ENCODE results near the gene SLCO4A1.

DNA sequence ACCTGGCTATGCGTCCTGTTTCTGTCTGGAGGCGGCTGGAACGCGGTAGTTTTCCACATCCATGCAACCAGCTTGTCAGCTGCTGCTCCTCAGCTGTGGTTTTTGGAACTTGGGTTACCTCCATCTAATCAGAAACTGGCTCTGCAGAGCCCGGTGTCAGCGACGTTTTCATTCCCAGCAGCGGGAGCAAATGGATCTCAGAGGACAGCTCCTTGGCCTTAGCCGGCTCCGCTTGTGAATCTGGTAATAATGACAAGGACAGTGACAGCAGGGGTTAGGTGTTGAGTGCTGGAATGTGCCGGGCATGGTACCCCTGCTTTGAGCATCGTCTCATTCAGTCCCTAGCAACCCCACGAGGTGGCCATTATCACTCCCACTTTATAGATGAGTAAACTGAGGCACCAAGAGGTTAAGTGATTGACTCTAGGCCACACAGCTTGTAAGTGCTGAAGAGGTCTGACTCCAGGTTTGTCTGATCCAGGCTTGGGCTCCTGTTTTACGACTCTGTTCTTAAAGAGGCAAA is 1.3 kb downstream of the SLCO4A1 start:
- TF ChIP-seq, protein P1, sequence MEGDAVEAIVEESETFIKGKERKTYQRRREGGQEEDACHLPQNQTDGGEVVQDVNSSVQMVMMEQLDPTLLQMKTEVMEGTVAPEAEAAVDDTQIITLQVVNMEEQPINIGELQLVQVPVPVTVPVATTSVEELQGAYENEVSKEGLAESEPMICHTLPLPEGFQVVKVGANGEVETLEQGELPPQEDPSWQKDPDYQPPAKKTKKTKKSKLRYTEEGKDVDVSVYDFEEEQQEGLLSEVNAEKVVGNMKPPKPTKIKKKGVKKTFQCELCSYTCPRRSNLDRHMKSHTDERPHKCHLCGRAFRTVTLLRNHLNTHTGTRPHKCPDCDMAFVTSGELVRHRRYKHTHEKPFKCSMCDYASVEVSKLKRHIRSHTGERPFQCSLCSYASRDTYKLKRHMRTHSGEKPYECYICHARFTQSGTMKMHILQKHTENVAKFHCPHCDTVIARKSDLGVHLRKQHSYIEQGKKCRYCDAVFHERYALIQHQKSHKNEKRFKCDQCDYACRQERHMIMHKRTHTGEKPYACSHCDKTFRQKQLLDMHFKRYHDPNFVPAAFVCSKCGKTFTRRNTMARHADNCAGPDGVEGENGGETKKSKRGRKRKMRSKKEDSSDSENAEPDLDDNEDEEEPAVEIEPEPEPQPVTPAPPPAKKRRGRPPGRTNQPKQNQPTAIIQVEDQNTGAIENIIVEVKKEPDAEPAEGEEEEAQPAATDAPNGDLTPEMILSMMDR (IDR thresholded peaks at IDR 0.05) = no peak
- TF ChIP-seq POLR2A (IDR thresholded peaks at IDR 0.05) = no peak
